Measurements from ENCODE around the gene PSME2. TPM values are rescaled to one million over a fixed set of nuclear protein-coding genes. Genes with fewer than 3 reads are reported as not detected.

Gene PSME2
- total and polyA plus RNA-seq, 9 of the 15 experiments (the other 6 are each of a cell fraction or from before 2014, with no cell fraction given): 111 to 579 (median 159) TPM

DNA sequence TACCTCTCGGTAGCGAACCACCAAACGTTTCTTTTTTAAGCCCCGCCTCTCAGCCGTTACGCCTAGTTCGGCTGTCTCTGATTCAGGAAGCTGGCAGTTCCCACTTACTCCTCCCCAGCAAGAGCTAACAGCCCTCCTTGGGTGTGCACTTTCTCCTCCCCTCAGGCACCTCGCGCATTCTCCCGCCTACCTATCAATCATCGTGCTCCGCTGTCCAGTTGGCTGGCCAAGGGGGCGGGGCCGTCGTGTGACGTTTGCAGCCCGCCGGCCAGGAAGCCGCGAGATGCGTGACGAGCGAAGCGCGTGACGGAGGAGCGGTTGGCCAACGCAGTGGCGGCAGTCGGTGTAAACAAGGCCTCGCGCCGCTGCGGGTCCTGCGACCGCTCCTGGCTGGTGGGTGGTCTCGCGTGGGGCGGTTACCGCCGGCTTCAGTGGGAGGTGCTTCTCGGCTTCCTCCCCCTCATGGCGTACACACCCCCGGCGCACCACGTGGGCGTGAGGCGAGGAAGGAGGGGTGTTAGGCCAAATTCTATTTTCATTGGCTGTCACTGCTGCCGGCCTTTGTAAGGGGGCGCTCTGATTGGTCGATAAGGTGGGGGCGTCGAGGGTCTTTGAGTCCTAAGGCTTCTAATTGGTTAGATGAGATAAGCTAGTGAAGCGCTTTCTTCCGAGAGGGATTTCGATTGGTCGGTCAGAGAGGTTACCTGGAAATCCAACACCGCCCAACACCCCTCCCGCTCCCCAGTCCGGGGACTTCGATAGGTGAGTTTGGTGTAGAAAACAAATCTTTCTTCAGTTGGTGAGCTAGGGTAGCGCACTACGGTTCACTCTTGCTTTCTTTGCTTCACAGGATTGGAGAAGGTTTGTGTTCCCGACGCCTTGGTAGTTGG lies 31.6 kb downstream of the PSME2 start, which contains the start of the genes DCAF11 and NRL (continued):
- TF ChIP-seq STAT6 (CRISPR knock-in tag; IDR thresholded peaks at IDR 0.05) (no peak), L3MBTL2 (IDR thresholded peaks at IDR 0.05) (peak; percentile 94), ZBTB7A (IDR thresholded peaks at IDR 0.05; ENCODE audit: borderline replicate concordance, control insufficient read depth, low read depth, low read length) (peak; percentile 94), RB1 (IDR thresholded peaks at IDR 0.05; ENCODE audit: low read depth) (peak; percentile 79), CAMTA2 (CRISPR knock-in tag; conservative IDR thresholded peaks at IDR 0.05) (no peak), SMAD3 (CRISPR knock-in tag; conservative IDR thresholded peaks at IDR 0.05) (0 out of 2 replicates have a peak, but pooled peaks have one; percentile 33), FOXK2 (conservative IDR thresholded peaks at IDR 0.05 in 1 of 2, IDR thresholded peaks at IDR 0.05 in 1 of 2; ENCODE audit: low read depth in 2 of 2) (peak; percentile 97 to 98), CSDE1 (IDR thresholded peaks at IDR 0.05) (no peak), ZNF511 (CRISPR knock-in tag; IDR thresholded peaks at IDR 0.05) (peak; percentile 66; the same call in 1 of the 2 replicates), CEBPG (CRISPR knock-in tag; IDR thresholded peaks at IDR 0.05) (peak; percentile 77), CEBPG (tag; conservative IDR thresholded peaks at IDR 0.05 in 1 of 2, IDR thresholded peaks at IDR 0.05 in 1 of 2) (no peak), KLF1 (tag; IDR thresholded peaks at IDR 0.05) (peak; percentile 65; the same call in 1 of the 2 replicates), TEAD1 (CRISPR knock-in tag; IDR thresholded peaks at IDR 0.05) (peak in 1 of 2 experiments; percentile 81; a peak in 2 of 4 replicates), NR2F6 (CRISPR knock-in tag; IDR thresholded peaks at IDR 0.05) (no peak), ZNF280B (CRISPR knock-in tag; IDR thresholded peaks at IDR 0.05) (no peak), IRF2 (CRISPR knock-in tag; IDR thresholded peaks at IDR 0.05) (no peak), SIN3B (IDR thresholded peaks at IDR 0.05; ENCODE audit: low read depth) (0 out of 2 replicates have a peak, but pooled peaks have one; percentile 18), MXI1 (IDR thresholded peaks at IDR 0.05; ENCODE audit: low read depth, low read length) (peak; percentile 83; the same call in 1 of the 2 replicates)
- TF ChIP-seq, protein P1, sequence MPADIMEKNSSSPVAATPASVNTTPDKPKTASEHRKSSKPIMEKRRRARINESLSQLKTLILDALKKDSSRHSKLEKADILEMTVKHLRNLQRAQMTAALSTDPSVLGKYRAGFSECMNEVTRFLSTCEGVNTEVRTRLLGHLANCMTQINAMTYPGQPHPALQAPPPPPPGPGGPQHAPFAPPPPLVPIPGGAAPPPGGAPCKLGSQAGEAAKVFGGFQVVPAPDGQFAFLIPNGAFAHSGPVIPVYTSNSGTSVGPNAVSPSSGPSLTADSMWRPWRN (IDR thresholded peaks at IDR 0.05; ENCODE audit: low read depth): peak; percentile 5; the same call in 1 of the 2 replicates
- TF ChIP-seq, protein P2, sequence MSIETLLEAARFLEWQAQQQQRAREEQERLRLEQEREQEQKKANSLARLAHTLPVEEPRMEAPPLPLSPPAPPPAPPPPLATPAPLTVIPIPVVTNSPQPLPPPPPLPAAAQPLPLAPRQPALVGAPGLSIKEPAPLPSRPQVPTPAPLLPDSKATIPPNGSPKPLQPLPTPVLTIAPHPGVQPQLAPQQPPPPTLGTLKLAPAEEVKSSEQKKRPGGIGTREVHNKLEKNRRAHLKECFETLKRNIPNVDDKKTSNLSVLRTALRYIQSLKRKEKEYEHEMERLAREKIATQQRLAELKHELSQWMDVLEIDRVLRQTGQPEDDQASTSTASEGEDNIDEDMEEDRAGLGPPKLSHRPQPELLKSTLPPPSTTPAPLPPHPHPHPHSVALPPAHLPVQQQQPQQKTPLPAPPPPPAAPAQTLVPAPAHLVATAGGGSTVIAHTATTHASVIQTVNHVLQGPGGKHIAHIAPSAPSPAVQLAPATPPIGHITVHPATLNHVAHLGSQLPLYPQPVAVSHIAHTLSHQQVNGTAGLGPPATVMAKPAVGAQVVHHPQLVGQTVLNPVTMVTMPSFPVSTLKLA (conservative IDR thresholded peaks at IDR 0.05): peak; percentile 100

Measured in K562 (cell line).